ENCODE results near the gene ITCH. TPM values are rescaled to one million over a fixed set of nuclear protein-coding genes. Genes with fewer than 3 reads are reported as not detected.

Gene ITCH
- total RNA-seq, 1 donor from 2014 or later = 30.9 TPM

GRCh38 chr20:34500823-34501222 lies 137.8 kb downstream of the ITCH start:
- H3K27me3 ChIP-seq = no peaks in the 10 kb centered on the region
- TF ChIP-seq POLR2A (IDR thresholded peaks at IDR 0.05) (no peak), CTCF (IDR thresholded peaks at IDR 0.05) (no peak), POLR2AphosphoS5 (IDR thresholded peaks at IDR 0.05; ENCODE audit: insufficient read depth in 1 of 2, low read depth in 1 of 2) (no peak)
- no peak overlapping the region for H3K27ac ChIP-seq
- no peaks in the 10 kb centered on the region for H3K4me1 ChIP-seq
- intact Hi-C loops (cut with DNase I) = no loop called here
- DNase-seq (ENCODE audit: extremely low spot score in 2 of 2) = no peak
- no peak overlapping the region for H3K4me3 ChIP-seq
- H3K36me3 ChIP-seq = peaks cover 0 to 37% of the 10 kb centered on the region in 2 donors
- H3K9me3 ChIP-seq = no peaks in the 10 kb centered on the region

GRCh38 chr20:34506480-34506879 lies 143.4 kb downstream of the ITCH start:
- Histone ChIP-seq H3K27me3 (no peaks in the 10 kb centered on the region), H3K4me1 (no peaks in the 10 kb centered on the region), H3K9me3 (no peaks in the 10 kb centered on the region), H3K36me3 (peaks cover 0 to 39% of the 10 kb centered on the region in 2 donors), H3K4me3 (no peak overlapping the region), H3K27ac (no peak overlapping the region)
- intact Hi-C loops (cut with DNase I) = no loop called here
- TF ChIP-seq POLR2AphosphoS5 (IDR thresholded peaks at IDR 0.05; ENCODE audit: insufficient read depth in 1 of 2, low read depth in 1 of 2) (no peak), POLR2A (IDR thresholded peaks at IDR 0.05) (no peak), CTCF (IDR thresholded peaks at IDR 0.05) (no peak)
- no peak for DNase-seq (ENCODE audit: extremely low spot score in 2 of 2)

- Histone ChIP-seq H3K36me3 (peaks cover 0 to 43% of the 10 kb centered on the region in 2 donors), H3K4me1 (peaks cover 4% of the 10 kb centered on the region), H3K27ac (no peak overlapping the region), H3K4me3 (no peak overlapping the region), H3K9me3 (no peaks in the 10 kb centered on the region), H3K27me3 (no peaks in the 10 kb centered on the region)
- no peak for DNase-seq (ENCODE audit: extremely low spot score in 2 of 2)
- TF ChIP-seq POLR2A (IDR thresholded peaks at IDR 0.05) = no peak
- no peak for TF ChIP-seq CTCF (IDR thresholded peaks at IDR 0.05)
- intact Hi-C loops (cut with DNase I) = no loop called here
Observed at GRCh38 chr20:34507702-34508413, 144.8 kb downstream of the ITCH start.

GRCh38 chr20:34510575-34510974 lies 147.5 kb downstream of the ITCH start:
- H3K4me3 ChIP-seq = no peak overlapping the region
- intact Hi-C loops (cut with DNase I) = no loop called here
- H3K9me3 ChIP-seq = no peaks in the 10 kb centered on the region
- peaks cover 0 to 26% of the 10 kb centered on the region in 2 donors for H3K36me3 ChIP-seq
- no peak for TF ChIP-seq CTCF (IDR thresholded peaks at IDR 0.05)
- TF ChIP-seq POLR2AphosphoS5 (IDR thresholded peaks at IDR 0.05; ENCODE audit: insufficient read depth in 1 of 2, low read depth in 1 of 2) = no peak
- TF ChIP-seq POLR2A (IDR thresholded peaks at IDR 0.05) = no peak
- H3K27me3 ChIP-seq = no peaks in the 10 kb centered on the region
- DNase-seq (ENCODE audit: extremely low spot score in 2 of 2) = no peak
- no peak overlapping the region for H3K27ac ChIP-seq
- peaks cover 16% of the 10 kb centered on the region for H3K4me1 ChIP-seq

GRCh38 chr20:34511891-34512265 lies 148.8 kb downstream of the ITCH start:
- H3K4me1 ChIP-seq = peaks cover 17% of the 10 kb centered on the region
- no peak overlapping the region for H3K4me3 ChIP-seq
- TF ChIP-seq CTCF (IDR thresholded peaks at IDR 0.05) = no peak
- TF ChIP-seq POLR2A (IDR thresholded peaks at IDR 0.05) = no peak
- intact Hi-C loops (cut with DNase I) = no loop called here
- H3K36me3 ChIP-seq = peaks cover 0 to 14% of the 10 kb centered on the region in 2 donors
- H3K27ac ChIP-seq = no peak overlapping the region
- no peaks in the 10 kb centered on the region for H3K9me3 ChIP-seq
- no peaks in the 10 kb centered on the region for H3K27me3 ChIP-seq
- no peak for DNase-seq (ENCODE audit: extremely low spot score in 2 of 2)
